SIG-M5 (cell line): ENCODE results near the gene GNE.
"Not testable (repeated sequence)": the region's sequence is repeated elsewhere in the genome, so short reads cannot be mapped to it uniquely, and the experiment has no call there.

Source experiments
- DNase-seq: peaks from one replicate; lab custom pipeline; 2025; lab: John Stamatoyannopoulos, UW

The GNE gene

DNA sequence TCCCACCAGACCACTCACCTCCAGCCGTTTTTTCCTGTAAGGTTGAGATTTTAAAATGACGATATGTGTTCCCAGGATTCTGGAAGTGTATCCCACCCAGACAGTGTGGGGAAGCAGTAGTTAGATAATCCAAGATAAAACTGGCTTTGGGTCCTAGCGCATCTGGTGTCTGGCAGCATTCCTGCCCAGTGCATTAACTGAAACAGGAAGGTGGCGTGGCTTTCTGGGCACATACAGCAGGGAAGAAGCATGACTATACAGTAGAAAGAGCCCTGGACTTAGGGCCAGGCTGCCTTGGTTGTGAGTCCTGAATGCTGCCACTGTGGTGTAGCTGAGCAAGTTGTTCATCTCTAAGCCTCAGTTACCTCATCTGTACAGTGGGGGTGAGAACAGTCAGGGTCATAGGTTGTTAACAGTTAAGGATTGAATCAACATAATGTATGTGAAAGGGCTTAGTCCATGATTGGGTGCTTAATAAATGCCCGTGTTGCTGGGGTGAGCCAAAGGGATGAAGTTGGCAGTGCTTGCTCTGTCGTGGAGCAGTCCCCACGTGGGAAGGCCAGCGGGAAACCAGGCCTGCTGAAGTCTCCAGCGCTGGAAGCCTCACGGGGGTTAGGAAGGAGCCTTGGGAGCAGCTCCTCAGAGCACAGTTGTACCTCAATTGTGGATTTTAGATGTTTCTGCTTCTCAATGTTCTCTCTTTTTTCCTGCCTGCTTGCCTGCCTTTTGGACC lies 49.6 kb downstream of the GNE start:
- DNase-seq, result no peak

DNA sequence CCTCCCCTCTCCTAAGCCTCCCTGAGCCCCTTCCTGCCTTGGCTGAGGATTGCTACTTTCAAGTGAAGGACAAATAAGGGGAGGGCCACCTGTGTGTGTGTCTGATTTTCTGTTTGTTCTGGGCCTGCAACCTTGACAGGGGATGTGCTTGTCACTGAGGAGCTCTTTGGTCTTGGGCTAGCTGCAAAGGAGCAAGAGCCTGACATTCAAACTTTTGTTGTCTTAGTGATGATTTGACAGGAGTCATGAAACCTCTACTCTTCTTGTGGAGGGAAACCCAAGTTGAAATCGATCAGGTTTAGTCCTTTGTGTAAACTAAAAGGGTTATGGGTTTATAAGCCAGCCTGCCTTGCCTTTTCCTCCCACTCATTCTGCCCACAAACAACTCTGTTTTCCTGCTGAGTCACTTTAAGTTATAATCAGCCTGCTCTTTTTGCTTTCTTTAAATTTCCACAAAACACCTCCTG lies 50.7 kb downstream of the GNE start:
- no peak for DNase-seq

DNA sequence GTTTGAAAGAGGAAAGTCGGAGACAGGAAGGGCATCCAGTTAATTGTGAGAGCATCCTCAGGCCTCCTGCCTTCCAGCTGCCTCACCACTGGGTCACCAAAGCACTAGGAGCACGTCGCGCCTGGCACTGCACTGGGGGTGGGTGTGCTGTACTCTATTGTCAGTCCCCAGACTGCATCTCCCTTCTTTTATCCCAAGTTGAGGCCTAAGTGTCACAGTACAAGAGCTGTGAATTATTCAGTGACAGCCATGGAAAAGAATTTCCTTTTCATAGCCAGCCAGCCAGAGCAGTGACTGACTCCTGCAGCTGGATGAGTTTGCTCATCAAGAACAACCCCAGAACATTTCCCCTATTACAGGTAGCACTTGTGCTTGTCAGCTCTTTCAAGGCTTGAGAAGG lies 51.2 kb downstream of the GNE start:
- no peak for DNase-seq

GRCh38 chr9:36204906-36205547 lies 53.2 kb downstream of the GNE start:
- DNase-seq, result no peak

- DNase-seq, result no peak
Observed at GRCh38 chr9:36194326-36195000, 63.8 kb downstream of the GNE start.

DNA sequence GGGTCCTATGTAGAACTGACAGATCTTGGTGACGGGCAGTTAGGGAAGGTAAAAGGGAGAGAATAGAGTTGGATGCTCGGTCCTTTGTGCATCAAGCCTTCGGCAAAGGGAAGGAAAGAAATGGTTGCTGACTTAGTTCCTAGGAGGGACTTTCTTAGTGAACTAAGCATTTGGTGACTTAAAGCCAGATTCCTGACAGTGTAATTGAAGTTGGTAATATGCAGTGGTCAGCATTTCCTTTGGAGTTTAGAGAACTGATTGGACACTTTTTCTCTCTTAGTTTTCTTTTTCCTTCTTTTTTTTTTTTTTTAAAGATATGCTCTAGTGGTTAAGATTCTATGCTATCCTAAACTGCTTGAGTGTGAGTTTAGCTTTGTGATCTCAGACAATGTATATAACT lies 65.2 kb downstream of the GNE start:
- DNase-seq, result no peak

- no peak for DNase-seq
Observed at GRCh38 chr9:36192196-36192595, 66.1 kb downstream of the GNE start.

DNA sequence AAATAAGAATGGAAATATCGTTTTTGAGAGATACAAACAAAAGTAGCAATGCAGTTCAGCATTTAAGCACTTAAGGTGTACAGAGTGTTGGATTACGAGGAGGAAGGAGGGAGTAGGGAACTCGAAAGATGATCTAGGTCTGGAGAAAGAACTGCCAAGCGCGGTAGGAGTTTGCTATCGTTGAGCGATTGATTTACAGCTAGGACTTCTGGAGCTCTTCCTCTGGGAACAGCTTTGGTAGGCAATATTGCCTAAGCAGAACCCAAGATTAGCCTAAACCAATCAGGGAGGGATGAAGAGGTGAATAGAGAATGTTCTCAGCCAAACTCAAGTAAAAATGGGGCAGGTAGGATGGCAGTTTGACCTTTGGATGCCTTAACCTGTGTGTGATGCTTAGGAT lies 66.6 kb downstream of the GNE start:
- no peak for DNase-seq

GRCh38 chr9:36191290-36191645 lies 67.0 kb downstream of the GNE start:
- no peak for DNase-seq

DNA sequence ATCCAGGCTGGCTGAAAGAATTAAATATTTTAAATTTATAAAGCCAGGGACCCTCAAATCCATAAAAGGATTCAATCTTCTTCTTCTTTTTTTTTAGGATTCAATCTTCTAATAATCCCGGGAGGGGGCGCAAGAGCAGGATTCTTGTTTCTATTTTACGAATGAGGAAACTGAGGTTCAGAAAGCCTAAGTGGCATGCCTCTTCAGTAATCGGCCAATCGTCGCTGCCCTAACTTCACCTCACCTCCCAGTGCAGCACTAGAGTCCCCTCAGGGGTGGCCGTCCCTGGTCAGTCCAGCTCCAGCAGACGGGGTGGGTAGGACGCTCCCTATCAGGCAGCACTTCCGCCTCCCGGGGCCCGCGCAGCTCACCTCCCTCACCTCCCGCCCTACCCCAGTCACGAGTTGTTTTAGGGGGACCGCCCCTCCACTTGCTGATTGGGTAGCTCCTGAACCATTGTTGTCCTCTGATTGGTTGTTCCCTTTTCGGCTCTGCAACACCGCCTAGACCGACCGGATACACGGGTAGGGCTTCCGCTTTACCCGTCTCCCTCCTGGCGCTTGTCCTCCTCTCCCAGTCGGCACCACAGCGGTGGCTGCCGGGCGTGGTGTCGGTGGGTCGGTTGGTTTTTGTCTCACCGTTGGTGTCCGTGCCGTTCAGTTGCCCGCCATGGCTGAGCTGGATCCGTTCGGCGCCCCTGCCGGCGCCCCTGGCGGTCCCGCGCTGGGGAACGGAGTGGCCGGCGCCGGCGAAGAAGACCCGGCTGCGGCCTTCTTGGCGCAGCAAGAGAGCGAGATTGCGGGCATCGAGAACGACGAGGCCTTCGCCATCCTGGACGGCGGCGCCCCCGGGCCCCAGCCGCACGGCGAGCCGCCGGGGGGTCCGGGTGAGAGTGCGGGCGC lies 67.6 kb downstream of the GNE start, which contains the start of gene CLTA:
CLTA (plus strand) TSS at position 534 of the 902 bp plus-strand sequence; CDS start at position 670, 136 bp downstream.
- DNase-seq, result peak; percentile 96

GRCh38 chr9:36189976-36190375 lies 68.3 kb downstream of the GNE start:
- DNase-seq, result no peak

- DNase-seq, result no peak
Observed at GRCh38 chr9:36188212-36188611, 70.0 kb downstream of the GNE start.

GRCh38 chr9:36187414-36187813 lies 70.8 kb downstream of the GNE start:
- no peak for DNase-seq

- not testable (repeated sequence) for DNase-seq
Observed at GRCh38 chr9:36180243-36180642, 78.0 kb downstream of the GNE start.

- no peak for DNase-seq
Observed at GRCh38 chr9:36177571-36177970, 80.7 kb downstream of the GNE start.

GRCh38 chr9:36176496-36176895 lies 81.8 kb downstream of the GNE start:
- not testable (repeated sequence) for DNase-seq

DNA sequence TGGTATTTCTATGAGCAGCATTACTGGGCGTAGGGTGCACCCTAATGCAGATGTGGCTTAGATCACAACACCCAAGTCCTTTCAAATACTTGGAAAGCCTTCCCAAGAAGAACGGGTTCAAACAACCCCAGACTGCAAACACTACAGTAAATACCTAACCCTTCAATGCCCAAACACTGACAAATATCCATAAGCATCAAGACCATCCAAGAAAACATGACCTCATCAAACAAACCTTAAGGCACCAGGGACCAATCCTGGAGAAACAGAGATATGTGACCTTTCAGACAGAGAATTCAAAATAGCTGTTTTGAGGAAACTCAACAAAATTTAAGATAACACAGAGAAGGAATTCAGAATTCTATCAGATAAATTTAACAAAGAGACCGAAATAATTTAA lies 83.0 kb downstream of the GNE start:
- DNase-seq, result not testable (repeated sequence)

GRCh38 chr9:36174731-36175130 lies 83.5 kb downstream of the GNE start:
- DNase-seq, result no peak

DNA sequence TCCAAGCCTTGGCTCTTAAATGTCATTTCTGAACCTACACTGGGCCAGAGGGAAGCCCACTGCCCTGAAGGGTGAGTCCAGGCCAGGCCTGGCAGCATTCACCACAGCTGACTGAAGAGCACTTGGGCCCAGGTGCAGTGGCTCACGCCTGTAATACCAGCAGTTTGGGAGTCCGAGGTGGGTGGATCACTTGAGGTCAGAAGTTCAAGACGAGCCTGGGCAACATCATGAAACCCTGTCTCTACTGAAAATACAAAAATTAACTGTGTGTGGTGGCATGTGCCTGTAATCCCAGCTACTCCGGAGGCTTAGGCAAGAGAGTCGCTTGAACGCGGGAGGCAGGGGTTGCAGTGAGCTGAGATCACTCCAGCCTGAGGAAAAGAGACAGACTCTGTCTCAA lies 84.0 kb downstream of the GNE start:
- no peak for DNase-seq

- DNase-seq, result no peak
Observed at GRCh38 chr9:36173861-36174260, 84.4 kb downstream of the GNE start.

- no peak for DNase-seq
Observed at GRCh38 chr9:36170531-36170930, 87.7 kb downstream of the GNE start.

GRCh38 chr9:36169708-36170107 lies 88.5 kb downstream of the GNE start:
- DNase-seq, result no peak
